ENCODE results near the gene TUBB3.
"Not testable (repeated sequence)": the region's sequence is repeated elsewhere in the genome, so short reads cannot be mapped to it uniquely, and the experiment has no call there.

TUBB3 gene

GRCh38 chr16:89919535-89920406 lies 3.4 kb upstream of the TUBB3 start:
- DNase-seq: no peak

- no peak for DNase-seq
Measured at GRCh38 chr16:89920723-89921122, 2.4 kb upstream of the TUBB3 start.

- no peak for DNase-seq
Measured at GRCh38 chr16:89921131-89921701, 1.9 kb upstream of the TUBB3 start.

- DNase-seq: no peak
Measured at GRCh38 chr16:89921702-89922476, 1.3 kb upstream of the TUBB3 start.

- DNase-seq: no peak
Measured at GRCh38 chr16:89922477-89922883, 662 bp upstream of the TUBB3 start.

GRCh38 chr16:89923640-89924296 lies 626 bp downstream of the TUBB3 start:
- DNase-seq: no peak

- no peak for DNase-seq
Measured at GRCh38 chr16:89924297-89924924, 1.3 kb downstream of the TUBB3 start.

- DNase-seq: no peak
Measured at GRCh38 chr16:89924925-89925307, 1.8 kb downstream of the TUBB3 start.

GRCh38 chr16:89925596-89926079 lies 2.5 kb downstream of the TUBB3 start:
- no peak for DNase-seq

GRCh38 chr16:89931305-89931896 lies 8.3 kb downstream of the TUBB3 start:
- no peak for DNase-seq

- DNase-seq: no peak
Measured at GRCh38 chr16:89931964-89932363, 8.8 kb downstream of the TUBB3 start.

- not testable (repeated sequence) for DNase-seq
Measured at GRCh38 chr16:89934019-89934418, 10.9 kb downstream of the TUBB3 start.

- no peak for DNase-seq
Measured at GRCh38 chr16:89934611-89935553, 11.7 kb downstream of the TUBB3 start.

- not testable (repeated sequence) for DNase-seq
Measured at GRCh38 chr16:89935620-89936019, 12.5 kb downstream of the TUBB3 start.

- no peak for DNase-seq
Measured at GRCh38 chr16:89936034-89936433, 12.9 kb downstream of the TUBB3 start.

GRCh38 chr16:89936508-89936907 lies 13.4 kb downstream of the TUBB3 start:
- no peak for DNase-seq

GRCh38 chr16:89936981-89937380 lies 13.8 kb downstream of the TUBB3 start:
- DNase-seq: no peak

- no peak for DNase-seq
Measured at GRCh38 chr16:89938175-89938885, 15.2 kb downstream of the TUBB3 start.

GRCh38 chr16:89944773-89945172 lies 21.6 kb downstream of the TUBB3 start:
- no peak for DNase-seq

- DNase-seq: no peak
Measured at GRCh38 chr16:89945654-89946053, 22.5 kb downstream of the TUBB3 start.

Data from NCI-H187 treated with DMSO at 0.1 percent for 48 hours (cell line).